HG02798 (cell line): ENCODE measurements around the gene SSBP2.
A peak's percentile ranks its signal among the peaks of the same experiment; 100 is the strongest.

Experiments
- ATAC-seq: cut with Tn5 transposase; IDR thresholded peaks from one replicate; pipeline ENCODE4 v1.9.1; 2021; ENCODE audit warnings: mild to moderate bottlenecking; ENCODE audit not compliant: unreplicated experiment, poor library complexity

SSBP2 gene

DNA sequence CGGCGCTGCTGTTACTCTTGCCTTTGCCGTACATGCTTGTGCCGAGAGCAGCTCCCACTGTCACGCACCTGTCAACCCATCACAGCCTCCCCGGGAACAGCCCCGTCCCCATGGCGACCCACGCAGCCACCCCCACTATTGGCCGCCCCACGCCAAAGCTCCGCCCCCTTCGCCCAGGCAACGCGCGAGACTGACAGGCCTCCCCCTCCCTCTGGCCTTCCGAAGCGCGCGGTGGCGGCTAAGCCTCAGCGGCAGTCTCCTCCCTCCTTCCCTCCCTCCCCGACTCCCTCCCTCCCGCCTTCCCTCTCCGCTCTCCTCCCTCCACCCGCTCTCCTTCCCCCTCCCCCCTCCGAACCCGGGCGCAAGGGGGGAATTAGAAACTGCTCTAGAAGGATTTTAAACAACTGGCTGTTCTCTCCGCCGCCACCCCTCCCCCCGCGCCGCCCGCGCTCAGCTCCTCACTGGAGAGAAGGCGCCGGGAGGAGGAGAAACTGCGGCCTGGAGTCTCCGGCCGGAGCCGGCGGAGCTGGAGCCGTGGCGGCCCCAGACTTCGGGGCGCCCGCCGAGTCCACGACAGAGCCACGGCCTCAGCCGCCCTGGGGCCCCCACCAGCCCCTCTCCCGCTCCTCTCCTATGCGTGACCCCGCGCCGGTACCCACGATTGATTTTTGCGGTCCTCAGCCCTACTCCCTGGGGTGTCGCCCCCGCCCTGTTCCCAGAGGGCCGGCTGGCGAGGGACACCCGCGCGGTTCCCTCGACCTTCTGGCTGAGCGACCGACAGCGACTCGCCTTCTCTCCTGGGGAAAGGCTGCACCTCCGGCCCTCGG, at the start of gene SSBP2:
TSS of gene SSBP2 (minus strand) at position 89 of the 827 bp plus-strand sequence. CDS start at position 34, 55 bp downstream.
- peak; percentile 82 for ATAC-seq

DNA sequence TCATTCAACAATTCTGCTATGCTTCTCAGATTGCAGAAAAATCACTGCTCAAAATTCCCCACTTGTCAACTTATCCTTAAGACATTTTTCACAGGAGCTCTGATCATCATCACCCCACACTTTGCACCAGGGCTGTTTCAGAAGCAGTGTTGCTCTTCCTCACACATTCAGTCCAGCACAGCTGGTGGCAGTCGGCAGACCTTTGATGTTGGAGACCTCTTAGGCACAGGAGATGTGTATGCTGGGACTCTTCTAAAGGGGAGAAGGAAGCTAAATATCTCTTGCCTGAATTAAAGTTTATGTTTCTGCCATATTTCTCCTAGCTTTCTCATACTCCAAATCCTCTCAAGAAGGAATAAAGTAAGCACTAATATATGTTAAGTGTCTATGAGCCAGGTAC, 44.8 kb upstream of the SSBP2 start:
- no peak for ATAC-seq

DNA sequence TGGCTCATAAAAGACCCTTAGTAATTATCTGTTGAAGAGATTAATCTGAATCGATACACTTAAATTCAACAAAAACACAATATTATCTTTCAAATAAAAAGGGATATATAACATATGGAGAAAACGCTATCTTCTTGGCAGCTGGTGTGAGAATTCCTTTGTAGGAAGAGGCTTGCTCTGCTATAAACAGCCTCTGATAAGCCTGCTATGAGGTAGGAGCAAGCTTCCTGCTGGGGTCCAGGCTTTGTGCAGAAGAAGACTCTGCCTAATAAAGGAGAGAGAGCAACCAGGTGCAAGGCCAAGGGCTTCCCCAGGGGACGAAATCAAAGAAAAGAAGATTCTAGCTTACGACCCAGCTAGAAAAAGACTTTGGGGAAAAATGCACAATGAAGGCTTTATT, 43.3 kb upstream of the SSBP2 start:
- no peak for ATAC-seq

DNA sequence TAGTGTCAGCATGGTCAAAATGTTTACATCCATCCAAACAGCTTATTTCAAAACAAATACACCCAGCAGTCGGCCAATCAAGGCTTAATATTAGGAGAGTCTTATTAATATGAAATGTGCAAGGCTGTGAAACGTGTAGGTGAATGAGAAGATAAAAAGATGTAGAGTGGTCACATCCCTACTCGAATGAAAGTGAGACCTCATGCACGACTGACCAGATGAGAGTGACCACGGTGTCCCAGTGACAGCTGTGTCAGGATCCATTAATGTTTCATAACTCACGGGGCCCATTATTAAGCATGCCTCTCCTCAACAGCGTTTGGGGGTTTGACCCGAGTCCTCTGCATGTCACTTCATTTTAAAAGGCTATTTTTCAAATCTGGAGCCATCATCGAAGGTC, 39.4 kb upstream of the SSBP2 start:
- no peak for ATAC-seq

DNA sequence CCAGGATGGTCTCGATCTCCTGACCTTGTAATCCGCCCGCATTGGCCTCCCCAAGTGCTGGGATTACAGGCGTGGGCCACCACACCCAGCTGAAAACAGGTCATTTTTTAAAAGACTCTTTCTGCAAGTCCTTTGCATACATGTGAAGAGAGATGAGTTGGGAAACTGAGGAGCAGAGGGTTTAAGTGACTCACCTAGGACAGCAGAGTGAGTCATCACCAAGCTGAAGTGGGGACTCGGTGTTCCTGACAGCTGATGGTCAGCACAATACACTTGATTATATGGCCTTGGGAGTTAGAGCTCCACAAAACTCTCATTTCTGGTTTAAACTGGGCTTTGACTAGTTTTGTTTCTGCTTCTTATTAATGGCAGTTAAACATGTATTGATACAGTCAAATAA, 38.1 kb upstream of the SSBP2 start:
- ATAC-seq, result no peak

DNA sequence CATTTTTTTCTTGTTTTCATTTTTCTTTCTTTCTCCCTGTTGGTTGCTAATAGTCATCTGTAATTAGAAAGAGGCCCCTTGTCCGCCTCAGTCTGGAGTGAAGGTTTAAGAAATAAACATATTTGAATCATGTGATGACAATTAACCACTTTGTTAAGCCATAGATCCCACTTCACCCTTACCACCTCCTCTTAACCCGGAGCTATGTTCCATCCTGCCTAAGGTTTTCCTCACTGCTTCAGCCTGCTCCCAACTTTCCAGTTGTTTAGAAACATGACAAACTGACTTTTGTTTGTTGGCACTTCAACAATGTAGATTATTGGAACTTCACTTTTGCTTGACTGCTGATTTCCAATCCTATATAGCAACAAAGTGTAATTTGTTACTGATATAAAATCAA, 37.4 kb upstream of the SSBP2 start:
- ATAC-seq, result no peak

DNA sequence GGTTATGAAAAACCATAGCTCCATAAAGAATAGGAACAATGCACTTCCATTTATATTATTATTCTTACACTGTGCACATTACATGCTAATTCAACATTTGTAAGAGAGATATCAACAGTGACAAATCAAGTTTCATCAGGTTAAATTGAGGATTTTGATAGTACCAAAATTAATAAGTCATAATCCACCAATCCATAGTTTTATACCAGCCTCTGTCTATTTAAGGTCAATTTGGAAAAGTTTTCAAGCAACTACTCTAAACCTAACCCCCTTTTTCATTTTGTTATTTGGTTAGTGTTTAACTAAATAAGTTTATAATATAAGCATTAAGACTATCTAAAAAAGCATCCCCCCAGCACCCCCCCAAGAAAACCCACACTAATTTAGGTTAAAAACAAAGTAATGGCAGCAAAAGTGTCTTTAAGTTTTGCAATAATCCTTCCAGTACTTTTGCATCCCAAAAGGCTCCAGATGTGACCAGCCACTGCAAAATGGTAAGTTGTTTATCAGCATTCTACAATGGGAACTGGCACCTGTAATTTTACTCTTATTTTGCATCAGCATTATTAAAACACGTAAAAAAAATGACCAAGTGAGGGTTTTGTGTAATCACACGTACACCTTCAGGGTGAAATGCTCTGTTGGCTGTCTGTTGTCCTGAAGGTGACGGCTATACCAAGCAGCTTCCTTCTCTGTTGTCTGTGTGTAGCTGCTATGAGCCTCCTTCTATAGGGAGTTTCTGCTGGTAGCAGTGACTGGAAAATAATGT, 36.8 kb upstream of the SSBP2 start:
- no peak for ATAC-seq

DNA sequence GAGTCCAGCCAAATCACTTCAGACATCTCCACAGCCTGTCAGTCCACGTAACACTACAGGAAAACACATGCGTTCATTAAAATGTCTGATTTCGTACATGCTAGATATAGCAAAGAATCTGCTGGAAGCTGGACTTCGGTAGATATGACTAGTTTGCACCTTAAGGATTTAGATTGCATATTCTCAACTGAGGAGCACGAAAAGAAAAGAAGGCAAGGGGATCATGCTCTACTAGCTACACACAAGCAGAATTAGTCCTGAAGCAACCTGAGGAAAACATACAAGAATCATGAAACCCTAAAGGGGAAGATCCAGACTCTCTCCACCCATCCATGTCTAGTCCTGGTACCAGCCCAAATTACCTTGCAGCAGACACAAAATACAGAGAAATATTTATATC, 36.1 kb upstream of the SSBP2 start:
- no peak for ATAC-seq

GRCh38 chr5:81786496-81786895, 35.6 kb upstream of the SSBP2 start:
- ATAC-seq, result no peak

DNA sequence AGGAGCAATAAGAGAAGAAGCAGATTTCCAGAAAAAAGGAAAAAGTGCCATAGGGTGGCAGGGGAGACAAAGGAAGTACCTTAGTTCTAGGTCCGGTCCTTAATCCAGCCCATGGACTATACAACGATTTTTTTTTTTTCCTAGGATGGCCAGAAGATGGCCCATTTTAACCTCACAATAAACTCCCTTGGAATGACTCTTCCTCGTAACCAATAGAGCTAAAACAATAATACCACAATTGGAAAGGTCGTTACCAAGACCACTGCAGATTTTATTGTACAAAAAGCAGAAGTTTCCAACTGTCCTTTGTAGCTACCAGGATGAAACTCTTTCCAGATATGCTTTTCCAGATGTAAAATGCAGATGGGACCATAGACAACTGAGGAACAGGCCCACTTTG, 34.4 kb upstream of the SSBP2 start:
- no peak for ATAC-seq

DNA sequence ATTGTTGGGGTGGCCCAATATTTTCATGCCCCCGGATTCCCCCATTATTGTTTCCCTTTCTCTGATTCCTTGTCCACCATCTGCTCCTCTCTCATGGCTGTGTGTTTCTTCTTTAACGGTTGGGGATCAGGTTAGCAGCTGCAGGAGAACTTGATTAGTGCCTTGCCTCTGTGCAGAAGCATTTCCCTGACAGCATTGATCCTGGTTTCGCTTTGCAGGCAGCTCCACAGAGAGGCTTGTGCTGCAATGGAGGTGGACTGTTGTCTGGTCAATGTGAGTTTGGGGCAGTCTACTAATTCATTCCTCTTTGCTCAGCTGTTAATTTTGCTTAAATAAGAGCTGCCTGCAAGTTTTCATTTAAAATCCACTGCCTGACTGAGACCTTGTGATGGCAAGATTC, 32.5 kb upstream of the SSBP2 start:
- ATAC-seq, result no peak

DNA sequence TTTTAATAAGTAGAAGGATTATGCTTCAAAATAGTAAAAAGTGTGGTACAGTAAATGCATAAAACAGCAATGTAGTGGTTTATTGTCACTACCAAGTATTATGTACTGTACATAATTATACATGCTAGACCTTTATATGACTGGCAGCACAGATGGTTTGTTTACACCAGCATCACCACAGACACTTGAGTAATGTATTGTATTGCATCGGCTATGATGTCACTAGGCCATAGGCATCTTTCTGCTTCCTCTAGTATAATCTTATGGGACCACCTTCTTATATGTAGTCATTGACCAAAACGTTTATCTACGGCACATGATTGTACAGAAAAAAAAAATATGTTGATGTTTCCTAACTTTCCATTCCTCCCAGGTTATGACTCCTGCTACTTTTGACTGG, 31.9 kb upstream of the SSBP2 start:
- no peak for ATAC-seq

DNA sequence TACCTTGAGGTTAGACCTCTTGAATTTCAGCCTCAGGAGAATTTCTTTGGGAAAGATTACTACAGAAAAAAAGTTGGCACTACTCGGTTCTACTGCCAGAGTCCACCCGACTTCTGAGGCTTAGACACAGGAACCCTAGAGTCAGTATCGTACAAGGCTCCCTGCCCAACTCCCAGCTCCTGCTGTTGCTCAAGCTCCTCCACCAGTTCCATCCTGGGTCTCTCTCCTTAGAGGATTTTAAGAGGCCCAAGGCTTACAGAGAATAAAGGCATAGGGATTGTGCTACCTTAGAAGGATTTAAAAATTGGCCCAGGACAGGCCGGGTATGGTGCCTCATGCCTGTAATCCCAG, 29.0 kb upstream of the SSBP2 start:
- no peak for ATAC-seq

DNA sequence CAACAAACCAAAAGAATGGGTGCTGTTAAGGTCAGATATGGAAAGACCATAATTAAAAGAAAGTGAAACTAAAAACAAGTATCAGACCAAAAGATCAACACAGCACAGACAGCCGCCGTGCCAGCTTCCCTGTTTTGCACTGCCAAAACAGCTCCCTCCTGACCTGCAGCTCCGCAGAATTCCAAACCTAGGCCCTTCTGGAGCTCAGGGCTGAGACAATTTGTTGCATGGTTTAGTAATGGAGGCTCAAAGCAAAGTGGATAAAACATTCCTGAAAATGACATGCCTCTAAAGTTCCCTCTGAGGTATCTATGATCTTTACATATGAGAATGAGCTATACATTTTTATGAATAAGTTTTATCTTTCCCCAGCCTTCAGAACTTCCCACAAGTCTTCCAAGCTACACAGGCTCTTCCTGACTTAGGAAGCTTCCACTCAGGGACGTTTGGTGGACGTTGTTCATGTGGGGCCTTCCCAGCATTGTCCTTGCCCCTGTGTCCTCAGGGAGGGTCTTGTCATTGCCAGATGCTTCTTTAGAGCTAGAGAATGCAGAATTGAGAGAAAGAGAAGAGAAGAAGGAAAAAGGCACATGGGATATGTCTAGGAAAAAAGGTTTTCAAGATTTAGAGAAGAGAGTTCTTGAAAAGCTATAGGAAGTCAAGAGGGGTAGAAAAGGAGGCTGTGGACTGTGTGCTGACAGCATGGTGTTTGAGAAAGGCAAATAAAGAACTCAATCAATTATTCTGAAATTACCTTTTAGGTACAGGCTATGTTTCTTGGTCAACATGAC, 28.4 kb upstream of the SSBP2 start:
- peak; percentile 93 for ATAC-seq

GRCh38 chr5:81778642-81779041, 27.7 kb upstream of the SSBP2 start:
- ATAC-seq, result no peak

DNA sequence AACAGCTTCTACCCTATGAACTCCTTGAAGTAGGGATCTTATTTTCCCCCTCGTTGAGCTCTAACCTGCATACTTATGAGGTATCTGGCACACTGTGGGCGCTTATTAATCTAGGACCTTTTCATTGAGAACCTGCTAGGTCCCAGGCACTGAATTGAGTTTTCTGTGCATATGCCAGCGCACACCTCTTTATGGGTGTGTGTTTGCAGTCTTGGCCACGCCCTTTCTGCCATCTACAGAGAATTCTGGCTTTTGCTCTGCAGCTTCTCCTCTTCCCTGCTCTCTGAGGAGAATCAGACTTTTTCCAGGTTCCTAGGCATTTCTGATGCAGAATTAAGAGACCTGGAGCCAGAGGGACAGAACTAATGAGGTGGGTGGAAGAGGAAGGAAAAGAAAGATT, 25.4 kb upstream of the SSBP2 start:
- ATAC-seq, result no peak

GRCh38 chr5:81774374-81774773, 23.5 kb upstream of the SSBP2 start:
- no peak for ATAC-seq

DNA sequence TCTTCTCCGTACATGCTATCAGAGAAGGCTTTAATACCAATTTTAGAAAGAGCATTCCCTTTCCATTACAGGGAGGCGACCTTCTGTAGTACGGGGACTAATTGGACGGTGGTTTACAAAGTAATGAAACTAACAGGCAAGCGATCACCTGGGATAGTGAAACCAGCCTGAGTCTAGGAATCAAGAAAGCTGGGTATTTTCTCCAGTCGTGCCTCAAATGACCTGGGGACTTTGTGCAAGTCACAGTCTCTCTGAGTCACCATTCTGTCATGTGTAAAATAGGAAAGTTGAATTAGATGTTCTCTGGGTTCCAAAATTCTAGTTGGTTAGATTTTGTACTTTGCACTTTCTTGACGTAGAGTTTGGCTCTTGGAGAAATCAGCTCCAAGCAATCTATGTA, 22.7 kb upstream of the SSBP2 start:
- ATAC-seq, result no peak

GRCh38 chr5:81773161-81773560, 22.3 kb upstream of the SSBP2 start:
- no peak for ATAC-seq

DNA sequence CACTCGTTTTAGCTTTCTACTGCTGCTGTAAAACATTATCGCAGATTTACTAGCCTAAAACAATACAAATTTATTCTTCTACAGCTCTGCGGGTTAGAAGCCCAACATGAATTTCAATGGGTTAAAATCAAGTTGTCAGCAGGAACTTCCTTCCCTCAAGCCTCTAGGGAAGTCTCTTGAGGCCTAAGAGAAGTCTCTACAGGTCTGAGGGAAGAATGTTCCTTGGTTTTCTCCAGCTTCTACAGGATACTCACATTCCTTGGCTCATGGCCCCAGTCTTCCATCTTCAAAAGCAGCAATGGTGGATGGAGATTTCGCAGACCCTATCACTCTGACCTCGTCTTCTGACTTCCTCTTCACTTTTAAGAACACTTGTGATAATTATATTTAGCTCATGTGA, 21.6 kb upstream of the SSBP2 start:
- ATAC-seq, result no peak

DNA sequence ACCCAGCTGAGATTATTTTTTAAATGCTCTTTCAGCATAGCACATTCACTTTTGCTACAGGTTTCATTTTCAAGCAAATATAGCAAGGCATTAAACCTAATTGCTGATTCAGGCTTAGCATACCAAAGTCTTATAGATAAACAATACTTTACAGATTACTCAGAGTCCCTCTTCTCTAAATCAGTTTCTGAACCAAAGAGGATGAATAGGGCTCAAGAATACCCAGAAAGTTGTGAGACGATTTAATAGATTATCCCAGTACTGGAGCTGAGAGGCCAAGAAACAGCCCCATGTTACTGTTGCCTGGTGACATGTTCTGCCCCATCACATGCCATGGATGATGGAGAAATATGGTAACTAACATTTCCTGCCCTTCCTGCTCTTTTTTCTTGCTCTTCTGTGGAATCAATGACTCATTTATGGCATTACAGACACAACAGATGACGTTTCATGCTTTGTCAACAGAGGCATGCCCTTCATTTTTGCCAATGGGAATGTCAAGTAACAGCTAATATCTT, 18.1 kb upstream of the SSBP2 start:
- ATAC-seq, result no peak
